ENCODE measurements around the gene NLGN1.

Gene NLGN1

DNA sequence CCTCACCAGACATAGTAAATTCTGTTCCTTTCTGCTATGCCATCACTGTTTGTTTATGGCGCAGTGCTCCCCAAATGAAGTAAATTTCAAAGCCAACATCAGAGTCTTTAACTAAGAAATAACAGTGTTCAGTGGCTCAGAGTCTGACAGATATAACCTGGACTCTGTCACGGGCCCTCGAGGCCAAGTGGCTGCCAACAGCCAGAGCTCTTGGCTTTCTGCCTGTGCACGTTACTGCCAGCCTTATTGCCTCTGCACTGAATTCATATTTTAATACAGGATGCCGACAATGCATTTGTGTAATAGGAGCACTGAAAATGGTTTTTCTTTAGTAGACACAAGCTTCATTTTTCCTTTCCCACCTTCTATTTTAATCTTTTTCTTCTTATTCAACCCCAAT lies 219.9 kb downstream of the NLGN1 start:
- no peak for DNase-seq (ENCODE audit: low spot score)
- no peak for TF ChIP-seq CTCF (IDR thresholded peaks at IDR 0.05; ENCODE audit: extremely low read depth, insufficient read depth, missing control alignments)
- in situ Hi-C loops (cut with MboI; ENCODE audit: low pct_unique_long_range_greater_than_20kb, low sequenced_read_pairs, unreplicated experiment) = no loop called here

DNA sequence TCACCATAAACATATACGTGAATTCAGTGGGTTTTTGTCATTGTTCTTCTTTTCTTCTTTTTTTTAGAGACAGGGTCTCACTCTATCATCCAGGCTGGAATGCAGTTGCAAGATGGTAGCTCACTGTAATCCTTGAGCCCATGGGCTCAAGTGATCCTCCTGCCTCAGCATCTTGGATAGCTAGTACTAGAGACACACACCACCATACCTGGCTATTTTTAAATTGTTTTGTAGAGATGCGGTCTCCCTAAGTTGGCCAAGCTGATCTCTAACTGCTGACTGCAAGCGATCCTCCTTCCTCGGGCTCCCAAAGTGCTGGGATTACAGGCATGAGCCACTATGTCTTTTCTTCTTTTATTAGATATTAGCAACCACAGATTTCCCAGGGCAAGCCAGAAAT lies 220.6 kb downstream of the NLGN1 start:
- no peak for TF ChIP-seq CTCF (IDR thresholded peaks at IDR 0.05; ENCODE audit: extremely low read depth, insufficient read depth, missing control alignments)
- no peak for DNase-seq (ENCODE audit: low spot score)
- in situ Hi-C loops (cut with MboI; ENCODE audit: low pct_unique_long_range_greater_than_20kb, low sequenced_read_pairs, unreplicated experiment) = no loop called here

DNA sequence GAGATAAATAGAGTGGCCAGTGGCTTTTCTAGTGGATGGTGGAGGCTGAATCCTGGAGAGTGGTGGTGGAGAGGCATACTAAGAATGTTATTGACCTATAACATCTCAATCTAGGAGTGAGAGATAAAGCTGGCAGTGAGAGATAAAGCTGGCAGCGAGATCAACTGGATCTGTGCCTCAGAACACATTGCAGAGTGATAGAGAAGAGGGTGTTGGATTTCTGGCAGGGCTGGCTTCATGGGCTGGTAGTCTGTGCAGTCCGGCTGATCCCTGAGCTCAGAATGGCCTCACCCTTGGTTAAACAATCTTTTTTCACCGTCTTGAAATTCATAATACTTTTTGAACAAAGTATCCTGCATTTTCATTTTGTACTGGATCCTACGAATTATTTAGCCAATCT lies 221.2 kb downstream of the NLGN1 start:
- in situ Hi-C loops (cut with MboI; ENCODE audit: low pct_unique_long_range_greater_than_20kb, low sequenced_read_pairs, unreplicated experiment) = no loop called here
- no peak for TF ChIP-seq CTCF (IDR thresholded peaks at IDR 0.05; ENCODE audit: extremely low read depth, insufficient read depth, missing control alignments)
- DNase-seq (ENCODE audit: low spot score) = no peak

DNA sequence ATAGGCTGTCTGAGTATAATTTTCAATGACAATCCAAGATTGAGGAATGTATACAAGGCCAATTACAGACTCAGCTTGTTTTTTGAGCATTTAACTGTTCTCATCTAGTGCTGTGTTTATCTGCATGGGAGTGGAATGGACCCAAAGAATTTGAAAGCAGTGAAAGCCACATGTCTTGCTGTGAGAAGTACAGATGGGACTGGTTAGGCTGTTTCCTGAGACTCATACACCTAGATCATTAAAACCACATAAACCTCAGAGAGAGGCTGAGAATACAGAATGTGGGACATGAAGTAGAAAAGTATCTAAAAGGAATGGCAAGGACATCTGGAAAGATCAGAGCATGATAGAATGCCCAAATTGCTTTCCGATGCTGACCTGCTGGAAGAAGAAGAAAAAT lies 224.6 kb downstream of the NLGN1 start:
- in situ Hi-C loops (cut with MboI; ENCODE audit: low pct_unique_long_range_greater_than_20kb, low sequenced_read_pairs, unreplicated experiment) = no loop called here
- DNase-seq (ENCODE audit: low spot score) = no peak
- TF ChIP-seq CTCF (IDR thresholded peaks at IDR 0.05; ENCODE audit: extremely low read depth, insufficient read depth, missing control alignments) = no peak

DNA sequence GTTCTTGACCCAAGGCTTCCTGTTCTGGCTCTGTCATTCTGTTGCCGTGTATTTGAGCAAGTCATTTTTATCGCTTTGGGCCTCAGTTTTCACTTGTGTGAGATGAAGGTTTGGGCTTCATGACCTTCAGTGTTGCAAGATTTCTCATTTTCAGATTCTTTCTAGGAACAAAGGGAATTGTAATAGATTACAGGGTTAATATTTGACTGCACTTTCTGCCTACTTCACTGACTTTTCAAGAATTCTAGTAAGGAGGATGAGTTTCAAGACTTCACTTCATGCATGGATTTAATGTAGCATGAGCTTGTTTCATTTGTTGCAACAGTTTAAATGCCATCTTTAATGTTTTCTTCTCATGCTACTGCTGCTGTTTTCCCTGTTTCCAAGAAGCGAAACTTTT lies 226.5 kb downstream of the NLGN1 start:
- no peak for TF ChIP-seq CTCF (IDR thresholded peaks at IDR 0.05; ENCODE audit: extremely low read depth, insufficient read depth, missing control alignments)
- DNase-seq (ENCODE audit: low spot score) = no peak
- in situ Hi-C loops (cut with MboI; ENCODE audit: low pct_unique_long_range_greater_than_20kb, low sequenced_read_pairs, unreplicated experiment) = no loop called here

DNA sequence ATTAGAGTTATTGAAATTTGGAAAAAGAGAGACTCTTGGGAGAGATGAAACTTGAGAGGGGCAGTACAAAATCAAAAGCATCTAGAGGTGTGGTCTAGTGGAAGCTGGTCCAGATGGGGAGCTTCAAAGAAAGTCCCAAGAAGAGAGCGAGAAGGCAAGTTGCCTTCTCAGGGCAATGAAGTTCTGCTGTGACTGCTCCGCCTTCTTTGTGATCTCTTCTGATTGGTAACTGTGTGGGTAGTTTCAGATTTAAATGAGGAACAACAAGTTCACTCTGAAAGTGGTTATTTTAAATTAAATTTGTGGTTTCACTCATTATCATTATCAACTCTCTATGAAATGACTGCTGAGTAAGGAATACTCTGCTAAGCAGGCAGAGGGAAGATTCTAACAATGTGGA lies 233.3 kb downstream of the NLGN1 start:
- in situ Hi-C loops (cut with MboI; ENCODE audit: low pct_unique_long_range_greater_than_20kb, low sequenced_read_pairs, unreplicated experiment) = no loop called here
- DNase-seq (ENCODE audit: low spot score) = no peak
- TF ChIP-seq CTCF (IDR thresholded peaks at IDR 0.05; ENCODE audit: extremely low read depth, insufficient read depth, missing control alignments) = no peak

DNA sequence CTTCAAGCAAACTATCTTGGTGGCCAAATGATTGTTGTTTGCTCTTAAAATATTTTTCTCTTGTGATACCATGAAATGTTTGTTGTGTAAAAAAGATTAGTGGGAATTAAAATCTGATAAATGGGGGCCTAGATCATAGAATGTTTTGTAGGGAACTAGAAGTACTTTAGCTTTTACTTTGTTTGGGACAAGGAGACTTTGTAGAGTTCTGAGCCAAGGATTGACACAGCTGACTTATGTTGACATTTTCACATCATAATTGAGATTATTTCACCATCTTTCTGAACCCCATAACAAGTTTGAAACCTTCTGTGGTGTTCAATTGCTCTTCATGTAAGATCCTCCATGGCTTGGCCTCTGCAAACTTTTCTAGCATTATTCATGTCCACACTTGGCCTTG lies 235.4 kb downstream of the NLGN1 start:
- DNase-seq (ENCODE audit: low spot score) = no peak
- in situ Hi-C loops (cut with MboI; ENCODE audit: low pct_unique_long_range_greater_than_20kb, low sequenced_read_pairs, unreplicated experiment) = no loop called here
- no peak for TF ChIP-seq CTCF (IDR thresholded peaks at IDR 0.05; ENCODE audit: extremely low read depth, insufficient read depth, missing control alignments)
